Measurements from ENCODE around the gene LIPN. TPM values are rescaled to one million over a fixed set of nuclear protein-coding genes. Genes with fewer than 3 reads are reported as not detected.

LIPN gene
- total RNA-seq, 1 donor from 2014 or later: not detected

DNA sequence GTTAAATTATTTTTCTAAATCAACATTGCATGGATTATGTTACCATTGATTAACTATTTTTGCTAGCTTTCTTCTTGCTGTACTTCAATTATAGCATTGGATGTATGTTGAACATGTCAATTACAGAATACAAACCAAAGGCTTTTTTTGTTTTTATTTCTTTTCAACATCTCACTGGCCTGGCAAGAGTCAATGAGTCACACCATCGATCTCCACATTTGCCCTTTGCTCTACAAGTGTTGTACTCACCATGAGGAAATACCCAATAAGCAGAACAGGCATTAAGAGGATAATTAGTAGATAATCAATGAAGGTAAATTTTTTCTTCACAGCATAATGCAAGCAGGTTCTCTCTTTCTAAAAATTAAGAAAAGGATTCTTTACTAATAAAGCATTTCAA lies 68.5 kb downstream of the LIPN start:
- H3K36me3 Mint-ChIP-seq (ENCODE audit: unreplicated experiment): no peaks in the 10 kb centered on the region
- H3K9me3 Mint-ChIP-seq (ENCODE audit: unreplicated experiment): no peaks in the 10 kb centered on the region
- no peak overlapping the region for H3K4me3 Mint-ChIP-seq (ENCODE audit: unreplicated experiment)
- no peaks in the 10 kb centered on the region for H3K4me1 Mint-ChIP-seq (ENCODE audit: unreplicated experiment)
- no peak overlapping the region for H3K27ac Mint-ChIP-seq (ENCODE audit: unreplicated experiment)
- H3K27me3 Mint-ChIP-seq (ENCODE audit: unreplicated experiment): peaks cover 29% of the 10 kb centered on the region
- TF ChIP-seq, protein P1, sequence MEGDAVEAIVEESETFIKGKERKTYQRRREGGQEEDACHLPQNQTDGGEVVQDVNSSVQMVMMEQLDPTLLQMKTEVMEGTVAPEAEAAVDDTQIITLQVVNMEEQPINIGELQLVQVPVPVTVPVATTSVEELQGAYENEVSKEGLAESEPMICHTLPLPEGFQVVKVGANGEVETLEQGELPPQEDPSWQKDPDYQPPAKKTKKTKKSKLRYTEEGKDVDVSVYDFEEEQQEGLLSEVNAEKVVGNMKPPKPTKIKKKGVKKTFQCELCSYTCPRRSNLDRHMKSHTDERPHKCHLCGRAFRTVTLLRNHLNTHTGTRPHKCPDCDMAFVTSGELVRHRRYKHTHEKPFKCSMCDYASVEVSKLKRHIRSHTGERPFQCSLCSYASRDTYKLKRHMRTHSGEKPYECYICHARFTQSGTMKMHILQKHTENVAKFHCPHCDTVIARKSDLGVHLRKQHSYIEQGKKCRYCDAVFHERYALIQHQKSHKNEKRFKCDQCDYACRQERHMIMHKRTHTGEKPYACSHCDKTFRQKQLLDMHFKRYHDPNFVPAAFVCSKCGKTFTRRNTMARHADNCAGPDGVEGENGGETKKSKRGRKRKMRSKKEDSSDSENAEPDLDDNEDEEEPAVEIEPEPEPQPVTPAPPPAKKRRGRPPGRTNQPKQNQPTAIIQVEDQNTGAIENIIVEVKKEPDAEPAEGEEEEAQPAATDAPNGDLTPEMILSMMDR (IDR thresholded peaks at IDR 0.05): no peak
- no peak for DNase-seq (ENCODE audit: extremely low spot score, unreplicated experiment)

Other genes starting within 250 kb of the LIPN start
- gene RNLS, start 176.7 kb upstream of the LIPN start, total RNA-seq: 1.7 and 3.9 TPM in 2 replicates
- not detected in 2 replicates for gene LIPJ, start 173.3 kb upstream of the LIPN start, total RNA-seq
- gene LIPF, start 95.6 kb upstream of the LIPN start, total RNA-seq: not detected in 2 replicates
- not detected in 2 replicates for gene LIPK, start 53.8 kb upstream of the LIPN start, total RNA-seq
- not detected in 2 replicates for gene LIPM, start 42.7 kb downstream of the LIPN start, total RNA-seq
- gene ANKRD22, start 91.8 kb downstream of the LIPN start, total RNA-seq: not detected in 2 replicates
- 4.5 and 4.8 TPM in 2 replicates for gene STAMBPL1, start 120.2 kb downstream of the LIPN start, total RNA-seq
- 315 and 329 TPM in 2 replicates for gene ACTA2, start 192.8 kb downstream of the LIPN start, total RNA-seq
- gene FAS, start 230.8 kb downstream of the LIPN start, total RNA-seq: 6.9 and 8.8 TPM in 2 replicates